Lower lobe of right lung (tissue), 2 donors: Measurements from ENCODE around the gene TM9SF2. TPM values are rescaled to one million over a fixed set of nuclear protein-coding genes. Genes with fewer than 3 reads are reported as not detected.

Experiments
- ATAC-seq, 2 donors: fragments of 200-7000 bp; cut with Tn5 transposase; one replicate each; pipeline ENCODE4 v1.9.1; 2020 to 2022; ENCODE audit warnings: mild to moderate bottlenecking in 2 of 2, moderate library complexity in 2 of 2
- DNase-seq: peaks from one replicate; pipeline ENCODE4 v3.0.0-alpha.2; 2020
- H3K27ac ChIP-seq: fragments of 200-600 bp; one replicate; pipeline ENCODE4 v1.8.0; 2022
- H3K27me3 ChIP-seq: fragments of 200-600 bp; one replicate; pipeline ENCODE4 v1.8.0; 2022; ENCODE audit warnings: low read depth
- H3K36me3 ChIP-seq: fragments of 200-600 bp; one replicate; pipeline ENCODE4 v1.8.0; 2022; ENCODE audit warnings: mild to moderate bottlenecking
- H3K4me1 ChIP-seq: fragments of 200-600 bp; one replicate; pipeline ENCODE4 v1.8.0; 2022
- H3K4me3 ChIP-seq: fragments of 200-600 bp; one replicate; pipeline ENCODE4 v1.8.0; 2022; ENCODE audit warnings: mild to moderate bottlenecking
- H3K9me3 ChIP-seq: fragments of 200-600 bp; one replicate; pipeline ENCODE4 v1.8.0; 2022
- intact Hi-C: fragments of 100-400 bp; cut with DNase I; formaldehyde crosslinking; loops from one replicate; pipeline ENCODE4 v1.11.0; 2022
- total RNA-seq: library from RNA; stranded (reverse); fragmentation: NEBNext Ultra II Directional; extraction: Animal tissue kit (Norgen Biotek cat#: 25700); gene quantifications from one replicate; pipeline ENCODE4 v1.2.1, GENCODE V29; 2021
- TF ChIP-seq, protein P1 (sequence below): fragments of 200-600 bp; IDR thresholded peaks from one replicate; pipeline ENCODE4 v1.8.0; 2022; ENCODE audit warnings: antibody characterized with exemption, mild to moderate bottlenecking
- donor health status: DM: no; HTN: yes; CAD: no; lungs with severe emphysema.

The TM9SF2 gene
- total RNA-seq, 1 donor from 2014 or later, result 138 TPM

DNA sequence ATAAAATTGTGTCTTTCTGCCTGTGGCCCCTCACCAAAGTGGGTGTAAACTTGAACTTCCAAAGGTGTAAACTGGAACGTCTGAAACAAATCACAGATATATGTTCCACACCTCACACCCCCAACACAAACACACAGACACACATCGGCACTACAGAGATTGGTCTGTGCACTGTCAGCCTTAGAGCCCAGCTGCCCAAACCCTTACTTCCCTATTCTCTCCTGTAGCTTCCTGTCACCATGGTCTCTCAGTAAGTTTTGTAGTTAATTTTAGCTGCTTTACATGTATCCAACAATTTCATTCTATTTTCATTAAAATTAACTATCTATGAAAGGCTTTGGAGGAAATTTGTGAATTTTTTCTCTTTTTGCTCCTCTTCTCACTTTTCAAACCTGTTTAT lies 5.4 kb downstream of the TM9SF2 start:
- intact Hi-C loops, result no loop called here
- peaks cover 11% of the 10 kb centered on the region for H3K36me3 ChIP-seq
- H3K4me3 ChIP-seq, result no peak overlapping the region
- H3K27me3 ChIP-seq, result no peaks in the 10 kb centered on the region
- ATAC-seq (peak; percentile 61 to 62), DNase-seq (no peak)
- H3K4me1 ChIP-seq, result peaks cover 68% of the 10 kb centered on the region
- H3K9me3 ChIP-seq, result peaks cover 6% of the 10 kb centered on the region
- TF ChIP-seq, protein P1, sequence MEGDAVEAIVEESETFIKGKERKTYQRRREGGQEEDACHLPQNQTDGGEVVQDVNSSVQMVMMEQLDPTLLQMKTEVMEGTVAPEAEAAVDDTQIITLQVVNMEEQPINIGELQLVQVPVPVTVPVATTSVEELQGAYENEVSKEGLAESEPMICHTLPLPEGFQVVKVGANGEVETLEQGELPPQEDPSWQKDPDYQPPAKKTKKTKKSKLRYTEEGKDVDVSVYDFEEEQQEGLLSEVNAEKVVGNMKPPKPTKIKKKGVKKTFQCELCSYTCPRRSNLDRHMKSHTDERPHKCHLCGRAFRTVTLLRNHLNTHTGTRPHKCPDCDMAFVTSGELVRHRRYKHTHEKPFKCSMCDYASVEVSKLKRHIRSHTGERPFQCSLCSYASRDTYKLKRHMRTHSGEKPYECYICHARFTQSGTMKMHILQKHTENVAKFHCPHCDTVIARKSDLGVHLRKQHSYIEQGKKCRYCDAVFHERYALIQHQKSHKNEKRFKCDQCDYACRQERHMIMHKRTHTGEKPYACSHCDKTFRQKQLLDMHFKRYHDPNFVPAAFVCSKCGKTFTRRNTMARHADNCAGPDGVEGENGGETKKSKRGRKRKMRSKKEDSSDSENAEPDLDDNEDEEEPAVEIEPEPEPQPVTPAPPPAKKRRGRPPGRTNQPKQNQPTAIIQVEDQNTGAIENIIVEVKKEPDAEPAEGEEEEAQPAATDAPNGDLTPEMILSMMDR, result no peak
- no peak overlapping the region for H3K27ac ChIP-seq

DNA sequence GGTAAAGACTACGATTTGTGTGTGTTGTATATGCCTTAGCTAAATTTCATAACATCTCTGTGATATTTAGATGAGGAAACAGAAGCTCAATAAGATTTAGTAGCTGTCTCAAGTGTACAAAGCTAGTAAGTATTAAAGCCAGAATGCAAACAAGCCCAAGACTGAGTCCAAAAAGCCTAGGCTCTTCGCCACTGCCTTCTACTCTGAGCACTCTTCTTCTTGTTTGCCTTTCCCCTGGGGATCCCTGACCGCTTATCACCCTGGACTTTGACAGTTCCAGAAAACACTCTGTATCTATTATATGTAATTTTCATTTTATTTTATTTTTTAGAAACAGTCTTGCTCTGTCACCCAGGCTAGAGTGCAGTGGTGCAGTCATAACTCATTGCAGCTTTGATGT lies 5.8 kb downstream of the TM9SF2 start:
- H3K4me1 ChIP-seq, result peaks cover 69% of the 10 kb centered on the region
- intact Hi-C loops, result no loop called here
- peaks cover 6% of the 10 kb centered on the region for H3K9me3 ChIP-seq
- H3K36me3 ChIP-seq, result peaks cover 11% of the 10 kb centered on the region
- DNase-seq (no peak), ATAC-seq (peak in 1 of 2 donors; percentile 30)
- H3K4me3 ChIP-seq, result no peak overlapping the region
- H3K27ac ChIP-seq, result no peak overlapping the region
- H3K27me3 ChIP-seq, result no peaks in the 10 kb centered on the region
- TF ChIP-seq, protein P1, result no peak

DNA sequence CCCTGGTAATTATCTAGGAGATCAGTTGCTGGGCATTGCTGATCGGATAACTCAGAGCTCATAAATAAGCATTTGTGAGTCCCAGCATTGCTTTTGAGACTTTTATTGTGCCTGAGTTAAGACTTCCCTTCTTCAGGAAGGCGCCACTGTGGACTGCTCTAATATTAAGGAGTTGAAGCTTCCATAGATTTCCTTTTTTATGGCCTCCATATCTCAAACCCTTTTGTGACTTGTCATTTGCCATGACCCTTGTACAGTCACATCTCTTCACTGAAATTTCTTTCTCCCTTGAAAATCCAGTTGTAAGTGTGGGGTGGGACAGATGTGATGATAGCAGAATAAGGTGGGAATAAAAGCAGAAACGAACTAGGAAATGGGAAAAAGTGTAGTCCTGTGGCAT lies 6.3 kb downstream of the TM9SF2 start:
- ATAC-seq, result no peak
- Histone ChIP-seq H3K9me3 (peaks cover 6% of the 10 kb centered on the region), H3K27ac (no peak overlapping the region), H3K36me3 (peaks cover 11% of the 10 kb centered on the region), H3K4me3 (no peak overlapping the region), H3K4me1 (peaks cover 66% of the 10 kb centered on the region), H3K27me3 (no peaks in the 10 kb centered on the region)
- intact Hi-C loops, result no loop called here
- TF ChIP-seq, protein P1, result no peak
- DNase-seq, result no peak

DNA sequence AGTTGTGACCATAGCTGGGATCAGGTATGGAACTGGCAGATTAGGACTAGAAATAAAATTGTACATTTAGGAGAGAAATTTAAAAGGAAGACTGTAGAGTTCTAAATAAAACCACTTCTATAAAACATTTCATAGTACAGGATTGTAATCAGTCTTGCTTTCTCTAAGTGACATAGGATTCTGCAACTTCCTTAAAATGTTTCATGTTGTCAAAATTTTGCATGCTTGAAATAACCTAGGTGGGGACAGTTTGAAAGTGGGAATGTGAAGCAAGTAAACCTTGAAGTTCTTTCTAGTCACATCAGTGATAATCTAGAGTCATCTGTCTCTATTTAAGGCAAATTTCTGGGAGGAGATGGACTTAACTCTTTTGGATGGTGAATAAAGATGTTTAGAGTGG lies 6.7 kb downstream of the TM9SF2 start:
- Histone ChIP-seq H3K27ac (no peak overlapping the region), H3K36me3 (peaks cover 11% of the 10 kb centered on the region), H3K4me1 (peaks cover 66% of the 10 kb centered on the region), H3K9me3 (peaks cover 6% of the 10 kb centered on the region), H3K4me3 (no peak overlapping the region), H3K27me3 (no peaks in the 10 kb centered on the region)
- ATAC-seq (no peak), DNase-seq (no peak)
- intact Hi-C loops, result no loop called here
- TF ChIP-seq, protein P1, result no peak

DNA sequence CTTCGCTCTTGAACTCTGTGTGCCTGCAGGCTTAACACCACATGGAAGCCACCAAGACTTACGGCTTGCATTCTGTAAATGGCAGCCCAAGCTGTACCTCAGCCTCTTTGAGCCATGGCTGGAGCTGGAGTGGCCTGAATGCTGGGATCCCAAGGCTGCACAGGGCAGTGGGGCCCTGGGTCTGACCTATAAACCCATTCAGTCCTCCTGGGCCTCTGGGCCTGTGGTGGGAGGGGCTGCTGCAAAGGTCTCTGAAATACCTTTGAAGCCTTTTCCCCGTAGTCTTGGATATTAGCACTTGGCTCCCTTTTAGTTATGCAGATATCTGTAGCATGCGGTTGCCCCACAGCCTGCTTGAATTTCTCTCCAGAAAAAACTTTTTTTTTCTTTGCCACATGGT lies 8.2 kb downstream of the TM9SF2 start:
- intact Hi-C loops, result no loop called here
- Histone ChIP-seq H3K4me3 (no peak overlapping the region), H3K27ac (no peak overlapping the region), H3K27me3 (no peaks in the 10 kb centered on the region), H3K36me3 (peaks cover 11% of the 10 kb centered on the region), H3K4me1 (peaks cover 52% of the 10 kb centered on the region), H3K9me3 (peaks cover 6% of the 10 kb centered on the region)
- DNase-seq (no peak), ATAC-seq (no peak)
- TF ChIP-seq, protein P1, result no peak

DNA sequence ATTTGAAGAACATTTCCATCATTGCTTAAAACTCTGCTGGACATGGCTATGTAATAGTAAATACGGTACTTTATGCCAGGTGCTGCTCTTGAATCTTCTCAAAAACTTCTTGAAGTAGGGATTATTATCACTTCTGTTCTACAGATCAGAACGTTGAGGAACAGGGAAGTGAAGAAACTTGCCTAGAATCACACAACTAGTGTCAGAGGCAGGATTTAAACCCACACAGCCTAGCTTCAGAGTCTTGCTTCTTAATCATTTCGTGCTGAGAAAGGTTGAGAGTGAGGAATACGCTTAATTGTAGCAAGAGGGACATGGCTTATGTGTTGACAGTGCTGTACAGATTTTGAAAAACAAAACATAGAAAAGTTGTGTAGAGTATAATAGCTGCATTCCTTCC lies 13.5 kb downstream of the TM9SF2 start:
- no peak overlapping the region for H3K27ac ChIP-seq
- TF ChIP-seq, protein P1, result no peak
- H3K36me3 ChIP-seq, result peaks cover 20% of the 10 kb centered on the region
- H3K4me1 ChIP-seq, result peaks cover 47% of the 10 kb centered on the region
- ATAC-seq, result no peak
- intact Hi-C loops, result no loop called here
- DNase-seq, result no peak
- H3K4me3 ChIP-seq, result no peak overlapping the region
- no peaks in the 10 kb centered on the region for H3K9me3 ChIP-seq
- no peaks in the 10 kb centered on the region for H3K27me3 ChIP-seq
